H1 (cell line): ENCODE results near the gene CLIP4. TPM values are rescaled to one million over a fixed set of nuclear protein-coding genes. Genes with fewer than 3 reads are reported as not detected.
A peak's percentile ranks its signal among the peaks of the same experiment; 100 is the strongest.

Experiments
- CTCF ChIA-PET: fragments of 300-600 bp; sonication (Branson Sonifier 250); formaldehyde crosslinking; loops from one replicate; lab custom pipeline; 2021; ENCODE audit not compliant: partially characterized antibody; lab: Charles Lee
- POLR2A ChIA-PET: fragments of 300-600 bp; sonication (Branson Sonifier 250); formaldehyde crosslinking; loops from one replicate; lab custom pipeline; 2021; ENCODE audit warnings: inconsistent platforms; ENCODE audit not compliant: partially characterized antibody; lab: Charles Lee
- DNase-seq, 2 experiments: peaks; one replicate each; pipeline versions ENCODE4 v3.0.0 to v3.0.0-alpha.2; 2010 to 2022; ENCODE audit warnings: low spot score in 2 of 2, low read depth in 1 of 2, mixed read lengths in 1 of 2
- FAIRE-seq: peaks from 2 replicates; lab custom pipeline; 2011; peaks lifted over from hg19 to GRCh38; lab: Jason Lieb, UNC
- H2AFZ ChIP-seq: 2 replicates; pipeline ENCODE4 v1.8.1; 2012; ENCODE audit warnings: low read length, inconsistent platforms
- H2AK5ac ChIP-seq: 2 replicates; pipeline ENCODE4 v1.6.1; 2013; ENCODE audit warnings: low read depth, low read length
- H2BK120ac ChIP-seq: replicated peaks from 2 replicates; pipeline ENCODE3; 2013; ENCODE audit warnings: low read depth, low read length, inconsistent platforms
- H2BK12ac ChIP-seq: 2 replicates; pipeline ENCODE4 v1.6.1; 2013; ENCODE audit warnings: low read depth, low read length
- H2BK15ac ChIP-seq: 2 replicates; pipeline ENCODE4 v1.6.1; 2013; ENCODE audit warnings: low read length
- H2BK20ac ChIP-seq: 2 replicates; pipeline ENCODE4 v1.6.1; 2013; ENCODE audit warnings: low read length
- H2BK5ac ChIP-seq: 2 replicates; pipeline ENCODE4 v1.6.1; 2013; ENCODE audit warnings: low read depth, low read length
- H3K14ac ChIP-seq: 2 replicates; pipeline ENCODE4 v1.6.1; 2013; ENCODE audit warnings: inconsistent platforms; ENCODE audit not compliant: insufficient read length
- H3K18ac ChIP-seq: 2 replicates; pipeline ENCODE4 v1.6.1; 2013; ENCODE audit warnings: low read length; ENCODE audit errors: extremely low read depth
- H3K23ac ChIP-seq: 2 replicates; pipeline ENCODE4 v1.6.1; 2013; ENCODE audit warnings: inconsistent platforms; ENCODE audit not compliant: insufficient read length
- H3K23me2 ChIP-seq: 2 replicates; pipeline ENCODE4 v1.6.1; 2013; ENCODE audit warnings: low read depth, low read length
- H3K27ac ChIP-seq: 2 replicates; pipeline ENCODE4 v1.6.1; 2011; ENCODE audit warnings: low read depth, low read length, inconsistent platforms
- H3K27me3 ChIP-seq, 4 experiments: replicated peaks in 1 of 4; 1 replicate in 1 of 4; 2 replicates in 3 of 4; pipeline versions ENCODE4 v1.6.1 to v1.8.1; 2011 to 2013; ENCODE audit warnings: low read length in 3 of 4, mild to moderate bottlenecking in 3 of 4, inconsistent platforms in 2 of 4, mixed read lengths in 2 of 4, moderate library complexity in 1 of 4; ENCODE audit not compliant: control insufficient read depth in 3 of 4, insufficient read depth in 3 of 4; ENCODE audit errors: extremely low read depth in 1 of 4
- H3K36me3 ChIP-seq, 4 experiments: 2 replicates each; pipeline versions ENCODE4 v1.6.1 to v1.8.1; 2011 to 2013; ENCODE audit warnings: mild to moderate bottlenecking in 4 of 4, low read length in 3 of 4, moderate library complexity in 2 of 4, control low read depth in 1 of 4, inconsistent platforms in 1 of 4; ENCODE audit not compliant: insufficient read depth in 4 of 4, control insufficient read depth in 2 of 4
- H3K4ac ChIP-seq: replicated peaks from 2 replicates; pipeline ENCODE3; 2013; ENCODE audit warnings: low read length, low read depth, mixed read lengths, inconsistent platforms; ENCODE audit not compliant: insufficient read length
- H3K4me1 ChIP-seq, 4 experiments: replicated peaks in 1 of 4; 1 replicate in 1 of 4; 2 replicates in 3 of 4; pipeline versions ENCODE4 v1.6.1 to v1.8.1; 2011 to 2013; ENCODE audit warnings: low read length in 3 of 4, inconsistent platforms in 2 of 4, mixed read lengths in 1 of 4; ENCODE audit not compliant: insufficient read depth in 4 of 4, control insufficient read depth in 3 of 4
- H3K4me2 ChIP-seq, 2 experiments: 2 replicates each; pipeline versions ENCODE4 v1.6.1 to v1.8.1; 2011 to 2013; ENCODE audit warnings: low read depth in 2 of 2, low read length in 2 of 2, control low read depth in 1 of 2, inconsistent platforms in 1 of 2, mild to moderate bottlenecking in 1 of 2; ENCODE audit not compliant: insufficient read depth in 1 of 2
- H3K4me3 ChIP-seq, 4 experiments: fragments of 200-600, 300-600 bp in 1 of 4; sonication (generic), shearing (Covaris generic), sonication (Bioruptor Twin) in 1 of 4; 2 replicates each; pipeline versions ENCODE4 v1.5.1 to v1.8.1; 2011 to 2016; ENCODE audit warnings: low read length in 4 of 4, low read depth in 3 of 4, control low read depth in 2 of 4, inconsistent platforms in 2 of 4, mild to moderate bottlenecking in 2 of 4, mixed read lengths in 1 of 4, moderate library complexity in 1 of 4; ENCODE audit not compliant: insufficient read depth in 2 of 4; ENCODE audit errors: extremely low read depth in 1 of 4
- H3K56ac ChIP-seq: replicated peaks from 2 replicates; pipeline ENCODE3; 2013; ENCODE audit warnings: low read depth, mild to moderate bottlenecking, mixed read lengths, low read length, inconsistent platforms; ENCODE audit not compliant: insufficient read length
- H3K79me1 ChIP-seq: 2 replicates; pipeline ENCODE4 v1.6.1; 2013; ENCODE audit warnings: low read depth, low read length, control low read depth
- H3K79me2 ChIP-seq, 2 experiments: 2 replicates each; pipeline versions ENCODE4 v1.6.1 to v1.8.1; 2012 to 2013; ENCODE audit warnings: low read length in 2 of 2, mild to moderate bottlenecking in 2 of 2, inconsistent platforms in 1 of 2; ENCODE audit not compliant: insufficient read depth in 2 of 2, control insufficient read depth in 1 of 2
- H3K9ac ChIP-seq, 4 experiments: replicated peaks in 1 of 4; 1 replicate in 1 of 4; 2 replicates in 3 of 4; pipeline versions ENCODE4 v1.6.1 to v1.8.1; 2011 to 2013; ENCODE audit warnings: low read depth in 3 of 4, low read length in 3 of 4, control low read depth in 2 of 4, mild to moderate bottlenecking in 2 of 4, moderate library complexity in 2 of 4, inconsistent platforms in 1 of 4; ENCODE audit errors: extremely low read depth in 1 of 4
- H3K9me3 ChIP-seq, 2 experiments: 2 replicates each; pipeline versions ENCODE4 v1.6.1 to v1.8.1; 2012 to 2013; ENCODE audit warnings: mild to moderate bottlenecking in 2 of 2, moderate library complexity in 2 of 2, control low read depth in 1 of 2, inconsistent platforms in 1 of 2, low read depth in 1 of 2, low read length in 1 of 2, mixed read lengths in 1 of 2; ENCODE audit not compliant: insufficient read depth in 2 of 2
- H4K20me1 ChIP-seq, 2 experiments: replicated peaks in 1 of 2; 2 replicates each; pipeline versions ENCODE3 to v1.8.1; 2011 to 2013; ENCODE audit warnings: inconsistent platforms in 2 of 2, low read length in 2 of 2, mild to moderate bottlenecking in 1 of 2; ENCODE audit not compliant: insufficient read depth in 2 of 2, control insufficient read depth in 1 of 2
- H4K5ac ChIP-seq: 2 replicates; pipeline ENCODE4 v1.6.1; 2013; ENCODE audit warnings: low read length, low read depth, mixed read lengths, inconsistent platforms; ENCODE audit not compliant: insufficient read length
- H4K8ac ChIP-seq: 2 replicates; pipeline ENCODE4 v1.8.0; 2013; ENCODE audit warnings: mild to moderate bottlenecking, moderate library complexity, low read length, inconsistent platforms; ENCODE audit not compliant: insufficient read depth; ENCODE audit errors: extremely low read depth
- H4K91ac ChIP-seq: replicated peaks from 2 replicates; pipeline ENCODE3; 2013; ENCODE audit warnings: low read length, mixed read lengths, inconsistent platforms; ENCODE audit not compliant: insufficient read length
- CTCF ChIP-seq, 3 experiments: IDR thresholded peaks; 1 replicate in 2 of 3; 2 replicates in 1 of 3; pipeline versions ENCODE4 v1.5.1 to v1.6.1; 2011; ENCODE audit warnings: low read length in 3 of 3, mild to moderate bottlenecking in 3 of 3, inconsistent platforms in 2 of 3, low read depth in 1 of 3, moderate library complexity in 1 of 3; ENCODE audit not compliant: insufficient read depth in 1 of 3; ENCODE audit errors: control extremely low read depth in 1 of 3
- SUZ12 ChIP-seq: fragments of 200-600 bp; sonication (generic); IDR thresholded peaks from 2 replicates; pipeline ENCODE4 v1.6.1; 2012; ENCODE audit warnings: mild to moderate bottlenecking, inconsistent platforms, low read length, moderate library complexity, mixed read lengths
- WGBS, 2 experiments: shearing (Covaris generic) in 1 of 2; methylation state at CpG; one replicate each; pipeline versions ENCODE4 v1.1.6 to v1.1.7; 2013 to 2015; ENCODE audit warnings: low lambda C conversion rate in 2 of 2, mixed read lengths in 2 of 2, inconsistent platforms in 1 of 2, low coverage in 1 of 2, missing lambda C conversion rate in 1 of 2; ENCODE audit not compliant: insufficient replicate concordance in 2 of 2, insufficient coverage in 1 of 2, insufficient read length in 1 of 2; ENCODE audit errors: extremely low coverage in 1 of 2, missing lambda C conversion rate in 1 of 2; 5-methylcytosine and 5-hydroxymethylcytosine counted together
- polyA plus RNA-seq, 7 experiments: library from polyadenylated mRNA; depleted of rRNA in 3 of 7; stranded (reverse) in 5 of 7; unstranded in 2 of 7; fragments of >200 nt in 5 of 7; fragments of 200-250 nt in 2 of 7; gene quantifications; 1 replicate in 5 of 7; 2 replicates in 1 of 7; 4 replicates in 1 of 7; pipeline versions ENCODE4 v1.2.1 to v1.2.3, GENCODE V29; 2011 to 2013; ENCODE audit warnings: missing spikeins in 2 of 7, mixed read lengths in 2 of 7
- total RNA-seq: library from RNA; stranded (reverse); fragmentation: NEBNext Ultra II Directional; extraction: Animal tissue kit (Norgen Biotek cat#: 25700); gene quantifications from 2 replicates; pipeline ENCODE4 v1.2.1, GENCODE V29; 2021

Gene CLIP4
- total and polyA plus RNA-seq, 2 of the 8 experiments (the other 6 are each of a cell fraction or from before 2014, with no cell fraction given) = 0.08 to 0.09 TPM

- Histone ChIP-seq H2BK12ac (no peak overlapping the region), H3K23ac (no peak overlapping the region), H2AFZ (no peak overlapping the region), H3K4me1 (no peaks in the 10 kb centered on the region), H3K27ac (no peak overlapping the region), H2BK20ac (no peak overlapping the region), H3K56ac (no peak overlapping the region), H3K9me3 (no peaks in the 10 kb centered on the region), H3K9ac (no peak overlapping the region), H2BK15ac (no peak overlapping the region), H3K4me2 (no peak overlapping the region), H2BK120ac (no peak overlapping the region), H4K20me1 (no peaks in the 10 kb centered on the region), H3K14ac (no peak overlapping the region), H3K4ac (no peak overlapping the region), H4K8ac (no peak overlapping the region; the same call in 1 of the 2 replicates), H4K91ac (no peak overlapping the region), H2BK5ac (no peak overlapping the region), H3K79me2 (no peaks in the 10 kb centered on the region), H3K36me3 (no peaks in the 10 kb centered on the region), H3K23me2 (no peaks in the 10 kb centered on the region), H2AK5ac (no peak overlapping the region), H3K27me3 (no peaks in the 10 kb centered on the region), H3K79me1 (no peaks in the 10 kb centered on the region), H4K5ac (no peak overlapping the region), H3K4me3 (no peak overlapping the region), H3K18ac (no peak overlapping the region)
- DNase-seq = peak in 1 of 2 experiments; percentile 4
- ChIA-PET POLR2A (interaction anchor here (0.6 kb wide), 1 partner anchor 39 kb away, joined by 3 read pairs; no protein-coding TSS in a partner anchor), CTCF (interaction anchor here (1.5 kb wide), 1 partner anchor 24 kb away, joined by 4 read pairs; no protein-coding TSS in a partner anchor)
- WGBS, 2 experiments = 88% methylated on average over 12 of the region's 12 CpGs; no CpG with 5 or more reads in 1 of the 2 experiments
- TF ChIP-seq SUZ12 = no peak
- peak in 1 of 3 experiments; percentile 4; a peak in 1 of 4 replicates for TF ChIP-seq CTCF (IDR thresholded peaks at IDR 0.05; ENCODE audit: control extremely low read depth in 1 of 3, insufficient read depth in 1 of 3, low read depth in 1 of 3, low read length in 3 of 3)
- FAIRE-seq = no peak
Measured at GRCh38 chr2:29080886-29081743, 34.1 kb upstream of the CLIP4 start.
